GM12865 (cell line): ENCODE data around the gene PTPMT1.
A peak's percentile ranks its signal among the peaks of the same experiment; 100 is the strongest.
"Not testable (repeated sequence)": the region's sequence is repeated elsewhere in the genome, so short reads cannot be mapped to it uniquely, and the experiment has no call there.

Experiments
- DNase-seq: peaks from one replicate; pipeline ENCODE4 v3.0.0; 2010; ENCODE audit warnings: low read depth
- H3K4me3 ChIP-seq: 2 replicates; pipeline ENCODE4 v1.5.1; 2011; ENCODE audit warnings: mild to moderate bottlenecking, low read depth, low read length, control low read depth
- CTCF ChIP-seq: IDR thresholded peaks from 2 replicates; pipeline ENCODE4 v1.5.1; 2011; ENCODE audit warnings: low read length, control low read depth, low read depth, inconsistent platforms; ENCODE audit not compliant: insufficient read depth; ENCODE audit errors: missing control alignments

PTPMT1 gene

GRCh38 chr11:47552056-47552565 lies 13.3 kb upstream of the PTPMT1 start:
- TF ChIP-seq CTCF = no peak
- peak; percentile 32 for DNase-seq
- H3K4me3 ChIP-seq = peak overlapping the region; percentile 94

- TF ChIP-seq CTCF = peak; percentile 84
- peak within 1 kb of the TSS; percentile 94 for H3K4me3 ChIP-seq
- DNase-seq = peak; percentile 95
Observed at GRCh38 chr11:47552566-47553405, 12.6 kb upstream of the PTPMT1 start, which contains the start of gene CELF1. Gene CELF1, minus strand, starts transcription at chr11:47553132. Its CDS starts 53,609 bp downstream, at chr11:47499523.

- no peak for DNase-seq
- H3K4me3 ChIP-seq = peak overlapping the region; percentile 94
- TF ChIP-seq CTCF = no peak
Observed at GRCh38 chr11:47553406-47553743, 12.0 kb upstream of the PTPMT1 start.

GRCh38 chr11:47557004-47557403 lies 8.4 kb upstream of the PTPMT1 start:
- not testable (repeated sequence) for H3K4me3 ChIP-seq

GRCh38 chr11:47558695-47559094 lies 6.7 kb upstream of the PTPMT1 start:
- H3K4me3 ChIP-seq = no peak overlapping the region
- no peak for TF ChIP-seq CTCF
- DNase-seq = no peak

More at GRCh38 chr11:47557004-47557403, 8.4 kb upstream of the PTPMT1 start:
- DNase-seq = not testable (repeated sequence)

- TF ChIP-seq CTCF = no peak
- DNase-seq = no peak
- H3K4me3 ChIP-seq = no peak overlapping the region
Observed at GRCh38 chr11:47560426-47560825, 5.0 kb upstream of the PTPMT1 start.

GRCh38 chr11:47562393-47562792 lies 3.0 kb upstream of the PTPMT1 start:
- H3K4me3 ChIP-seq, DNase-seq: not testable (repeated sequence)

- not testable (repeated sequence) for DNase-seq
- peak overlapping the region; percentile 75 for H3K4me3 ChIP-seq
Observed at GRCh38 chr11:47564366-47564765, 1.0 kb upstream of the PTPMT1 start.
